SHP77 (cell line): ENCODE measurements around the gene PGA4.
"Not testable (repeated sequence)": the region's sequence is repeated elsewhere in the genome, so short reads cannot be mapped to it uniquely, and the experiment has no call there.

Experiments
- DNase-seq, 2 experiments: peaks; one replicate each; lab custom pipeline; 2025; lab: John Stamatoyannopoulos, UW

The PGA4 gene

DNA sequence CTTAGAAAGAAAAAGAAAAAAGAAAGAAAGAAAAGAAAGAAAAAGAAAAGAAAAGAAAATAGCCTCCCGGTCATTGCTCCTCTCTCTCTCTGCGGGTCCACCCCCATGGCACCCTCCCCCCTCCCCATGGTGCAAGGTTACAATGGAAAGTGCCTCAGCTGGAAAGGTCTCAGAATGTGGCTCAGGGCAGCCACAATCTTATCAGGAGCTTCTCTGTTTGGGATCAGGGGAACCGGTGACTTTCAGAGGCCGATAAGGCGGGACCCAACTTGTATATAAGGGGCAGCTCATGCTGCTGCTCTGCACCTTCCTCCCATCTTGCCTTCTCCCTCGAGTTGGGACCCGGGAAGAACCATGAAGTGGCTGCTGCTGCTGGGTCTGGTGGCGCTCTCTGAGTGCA, at the start of gene PGA4:
TSS of gene PGA4 (plus strand) at position 301 of the 400 bp plus-strand sequence. CDS start at position 355, 54 bp downstream.
- not testable (repeated sequence) for DNase-seq

DNA sequence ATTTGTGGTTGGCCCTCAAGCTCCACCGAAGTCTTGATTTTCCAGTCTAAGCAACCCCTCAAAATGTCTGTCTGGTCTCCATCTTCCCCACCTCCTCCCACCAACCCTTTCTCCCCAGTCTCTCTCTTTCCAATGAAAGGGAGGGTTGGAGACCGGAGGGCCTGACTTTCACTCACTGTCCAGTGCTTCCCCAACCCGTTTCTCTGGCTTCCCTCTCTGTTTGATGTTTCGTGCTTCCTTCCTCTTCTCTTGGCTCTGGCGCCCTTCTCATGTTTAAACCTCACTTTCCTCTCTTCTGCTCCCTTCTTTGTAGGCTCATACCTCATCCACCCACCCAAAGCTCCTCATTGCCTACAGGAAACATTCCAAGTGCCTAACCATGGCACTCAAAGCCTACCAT, 49.8 kb upstream of the PGA4 start:
- DNase-seq = no peak

DNA sequence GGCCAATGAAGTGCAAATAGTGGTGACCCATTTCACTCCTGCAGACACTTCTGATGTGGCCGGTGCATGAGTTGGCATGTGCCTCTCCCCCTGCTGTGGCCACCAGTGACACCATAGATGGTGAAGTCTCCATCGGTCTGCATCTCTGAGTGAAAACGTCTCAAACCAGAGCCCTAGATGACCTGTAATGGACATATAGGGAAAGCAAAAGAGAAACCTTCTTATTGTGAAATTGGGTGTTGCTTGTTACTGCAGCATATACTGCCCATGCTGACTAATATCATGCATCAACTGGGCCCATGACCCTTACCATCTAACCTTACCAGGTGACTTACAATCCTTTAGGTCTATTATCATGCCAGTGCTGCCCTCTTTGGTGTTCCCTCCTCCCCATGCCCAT, 49.3 kb upstream of the PGA4 start:
- no peak for DNase-seq

DNA sequence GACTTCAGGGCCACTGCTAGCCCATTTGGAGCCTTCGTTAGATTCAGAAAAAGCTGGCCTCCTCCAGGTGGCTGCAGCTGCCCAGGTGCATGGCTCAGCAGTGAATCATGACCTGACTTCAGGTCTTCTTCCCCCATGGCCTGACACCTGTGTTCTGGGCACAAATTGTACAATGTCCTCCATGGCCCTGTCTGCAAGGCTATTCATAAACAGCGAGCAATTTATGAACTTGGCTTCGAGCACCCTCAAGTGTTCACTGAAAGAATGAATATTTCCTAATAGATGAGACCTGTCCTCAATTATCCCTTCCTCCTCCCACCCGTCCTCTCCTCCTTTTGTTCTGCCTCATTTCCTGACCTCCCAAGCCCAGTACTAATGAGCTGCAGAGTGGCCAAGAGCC, 48.7 kb upstream of the PGA4 start:
- peak; percentile 44 to 56 for DNase-seq

DNA sequence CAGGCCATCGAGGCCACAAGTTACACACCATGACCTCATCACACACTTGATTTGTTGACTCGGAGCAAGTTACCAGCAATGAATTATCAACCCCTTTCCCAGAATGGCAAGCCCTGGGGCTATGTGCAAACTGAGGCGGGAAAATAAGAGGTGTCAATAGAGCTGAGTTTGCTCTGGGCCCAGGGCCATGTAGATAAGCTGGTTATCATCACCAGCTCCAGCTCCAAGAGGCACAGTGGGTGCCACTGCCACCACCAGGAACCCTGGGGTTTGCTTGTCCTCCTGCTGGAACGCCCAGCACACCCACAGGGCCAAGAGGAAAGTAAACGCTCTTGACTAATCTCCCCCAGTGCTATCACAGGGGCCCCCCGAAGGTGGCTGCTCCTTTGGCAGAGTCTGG, 47.9 kb upstream of the PGA4 start:
- DNase-seq = no peak

DNA sequence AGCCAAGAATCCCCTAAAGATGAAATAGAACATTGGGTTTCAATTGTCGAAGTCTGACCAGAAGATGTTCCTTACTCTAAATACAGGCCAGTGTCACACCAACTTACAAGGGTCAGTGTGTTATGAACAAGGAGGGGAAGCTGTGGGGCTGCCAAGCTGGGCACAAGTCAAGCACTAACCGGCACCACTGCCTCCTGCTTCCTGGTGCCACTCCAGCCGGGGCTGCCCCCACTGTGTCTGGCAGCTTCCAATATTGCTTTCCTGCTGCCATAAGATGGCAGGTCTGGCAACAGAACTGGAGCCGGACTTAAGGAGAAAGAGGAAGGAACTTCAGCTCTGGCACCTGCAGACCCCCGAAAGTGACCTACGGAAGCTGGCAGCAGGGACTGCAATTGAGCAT, 47.2 kb upstream of the PGA4 start:
- no peak for DNase-seq

DNA sequence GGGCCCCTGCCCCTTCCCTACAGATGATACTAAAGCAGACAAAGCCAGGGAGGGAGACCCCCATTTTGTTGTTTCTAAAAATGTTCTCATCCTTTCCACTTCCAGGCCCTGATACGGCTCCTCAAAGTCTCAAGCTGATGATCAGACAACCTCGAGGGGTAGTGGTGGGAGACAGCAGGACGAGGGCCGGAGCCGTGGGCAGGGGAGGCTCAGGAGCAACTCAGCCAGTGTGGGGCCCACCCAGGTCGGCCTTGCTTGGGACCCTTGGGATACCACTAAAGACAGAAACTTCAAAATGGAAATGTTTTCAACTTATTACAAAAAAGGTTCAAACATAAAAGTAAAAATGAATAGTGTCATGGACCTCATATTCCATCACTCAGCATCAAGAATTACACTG, 45.7 kb upstream of the PGA4 start:
- no peak for DNase-seq

DNA sequence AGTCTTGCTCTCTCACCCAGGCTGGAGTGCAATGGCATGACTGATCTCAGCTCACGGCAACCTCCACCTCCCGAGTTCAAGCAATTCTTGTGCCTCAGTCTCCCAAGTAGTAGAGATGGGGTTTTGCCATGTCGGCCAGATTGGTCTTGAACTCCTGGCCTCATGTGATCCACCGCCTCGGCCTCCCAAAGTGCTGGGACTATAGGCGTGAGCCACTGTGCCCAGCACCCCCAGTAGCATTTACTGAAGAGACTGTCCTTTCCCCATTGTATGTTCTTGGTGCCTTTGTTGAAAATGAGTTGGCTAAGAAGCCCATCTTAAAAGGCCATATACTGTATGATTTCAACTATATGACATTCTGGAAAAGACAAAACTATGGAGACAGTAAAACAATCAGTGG, 41.9 kb upstream of the PGA4 start:
- DNase-seq = not testable (repeated sequence)

DNA sequence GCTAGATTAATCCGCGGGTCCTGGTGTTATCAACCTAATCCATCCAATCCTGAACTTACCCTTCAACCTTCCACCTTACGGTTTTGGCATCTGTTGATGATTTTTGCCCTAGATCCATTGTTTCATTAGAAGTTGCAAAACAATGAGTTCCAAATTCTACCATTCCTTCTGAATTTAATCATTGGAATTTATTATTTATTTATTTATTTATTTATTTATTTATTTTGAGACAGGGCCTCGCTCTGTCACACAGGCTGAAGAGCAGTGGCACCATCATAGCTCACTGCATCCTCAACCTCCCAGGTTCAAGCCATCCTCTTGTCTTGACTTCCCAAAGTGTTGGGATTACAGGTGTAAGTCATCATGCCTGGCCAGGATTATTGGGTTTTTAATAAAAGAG, 40.7 kb upstream of the PGA4 start:
- no peak for DNase-seq

DNA sequence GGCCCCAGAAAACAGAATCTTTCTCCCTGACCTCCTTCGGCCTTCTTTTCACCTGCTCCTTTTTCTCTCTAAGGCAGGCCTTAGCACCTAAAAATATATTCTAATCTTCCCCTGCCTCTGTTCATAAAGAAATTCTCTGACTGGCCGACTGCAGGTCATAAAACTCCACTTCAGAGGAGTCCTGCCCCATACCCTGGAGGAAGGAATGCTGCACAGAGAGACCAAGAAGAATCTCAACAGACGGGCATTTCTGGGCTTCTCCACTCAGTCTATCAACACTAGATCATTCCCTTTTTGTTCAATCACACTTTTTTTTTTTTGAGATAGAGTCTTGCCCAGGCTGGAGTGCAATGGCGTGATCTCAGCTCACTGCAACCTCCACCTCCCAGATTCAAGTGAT, 38.5 kb upstream of the PGA4 start:
- DNase-seq = no peak

DNA sequence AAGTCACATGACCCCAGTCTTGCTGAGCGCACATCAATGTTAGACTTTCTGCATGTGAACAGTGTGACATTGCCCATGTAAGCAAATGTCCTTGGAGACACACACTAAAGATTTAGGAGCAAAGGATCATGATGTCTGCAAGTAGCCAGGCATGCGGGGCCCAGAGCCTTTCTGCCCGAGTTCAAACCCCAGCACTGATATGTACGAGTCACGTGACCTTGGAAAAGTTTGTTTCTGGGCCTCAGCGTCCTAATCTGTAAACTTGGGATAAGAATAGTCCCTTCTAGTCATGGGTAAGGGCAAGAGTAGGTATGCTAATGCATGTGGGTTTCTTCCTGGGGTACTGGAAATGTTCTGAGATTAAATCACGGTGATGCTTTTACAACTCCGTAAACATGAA, 35.6 kb upstream of the PGA4 start:
- DNase-seq = no peak

DNA sequence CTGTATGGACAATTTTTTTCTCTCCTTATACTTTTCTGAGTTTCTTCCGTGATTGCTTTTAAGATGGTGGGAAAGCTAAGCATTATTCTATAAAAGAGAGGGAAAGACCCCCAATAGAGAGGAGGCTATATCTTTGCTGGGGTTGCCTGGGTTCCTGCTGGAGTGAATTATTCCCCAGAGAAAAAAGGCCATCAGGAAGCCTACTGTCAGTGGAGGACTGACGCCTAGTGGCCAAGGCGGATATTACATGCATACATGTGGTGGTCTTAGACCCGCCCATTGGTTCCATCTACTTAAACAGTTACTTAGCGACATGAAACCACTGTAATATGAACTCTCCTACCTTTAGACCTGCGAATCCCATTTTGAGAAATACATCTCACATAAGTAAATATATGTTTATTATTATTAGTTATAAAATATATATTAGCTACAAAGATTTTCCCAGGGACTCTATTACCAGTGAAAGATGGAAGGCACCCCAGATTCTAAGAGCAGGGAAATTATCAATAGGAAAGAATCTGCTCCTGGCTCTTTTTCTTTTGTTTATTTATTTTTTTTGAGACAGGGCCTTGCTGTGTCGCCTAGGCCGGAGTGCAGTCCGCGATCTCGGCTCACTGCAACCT, 34.5 kb upstream of the PGA4 start:
- peak; percentile 55 to 66 for DNase-seq

DNA sequence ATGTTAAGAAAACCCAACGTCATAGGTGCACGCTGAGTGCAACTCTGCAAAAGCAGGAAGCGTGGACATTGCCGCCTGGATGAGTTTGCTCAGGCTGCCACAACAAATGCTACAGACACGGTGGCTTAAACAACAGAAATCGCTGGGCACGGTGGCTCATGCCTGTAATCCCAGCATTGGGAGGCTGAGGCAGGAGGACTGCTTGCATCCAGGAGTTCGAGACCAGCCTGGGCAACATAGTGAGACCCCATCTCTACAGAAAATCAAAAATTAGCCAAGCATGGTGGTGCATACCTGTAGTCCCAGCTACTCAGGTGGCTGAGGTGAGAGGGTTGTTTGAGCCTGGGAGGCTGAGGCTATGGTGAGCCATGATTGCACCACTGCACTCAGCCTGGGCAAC, 32.2 kb upstream of the PGA4 start:
- no peak for DNase-seq

DNA sequence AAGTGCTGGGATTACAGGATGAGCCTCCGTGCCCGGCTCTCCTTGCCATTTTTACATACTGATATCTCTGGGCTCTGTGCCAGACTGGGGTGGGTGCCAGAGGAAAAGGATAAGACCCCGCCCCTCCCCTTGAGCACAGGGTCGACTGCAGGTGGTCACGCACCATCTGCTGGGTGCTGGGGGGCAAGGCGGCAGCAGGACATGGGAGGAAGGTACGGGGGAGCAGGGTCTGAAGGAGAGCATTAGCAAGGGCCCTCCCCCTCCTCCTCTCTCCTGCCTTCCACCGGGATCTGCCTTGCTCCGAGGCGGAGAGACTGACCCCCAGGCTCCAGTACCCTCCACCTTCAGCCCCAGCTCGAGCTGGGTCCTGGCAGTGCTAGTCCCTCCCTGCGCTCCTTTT, 28.6 kb upstream of the PGA4 start:
- peak in 1 of 2 experiments; percentile 9 for DNase-seq

DNA sequence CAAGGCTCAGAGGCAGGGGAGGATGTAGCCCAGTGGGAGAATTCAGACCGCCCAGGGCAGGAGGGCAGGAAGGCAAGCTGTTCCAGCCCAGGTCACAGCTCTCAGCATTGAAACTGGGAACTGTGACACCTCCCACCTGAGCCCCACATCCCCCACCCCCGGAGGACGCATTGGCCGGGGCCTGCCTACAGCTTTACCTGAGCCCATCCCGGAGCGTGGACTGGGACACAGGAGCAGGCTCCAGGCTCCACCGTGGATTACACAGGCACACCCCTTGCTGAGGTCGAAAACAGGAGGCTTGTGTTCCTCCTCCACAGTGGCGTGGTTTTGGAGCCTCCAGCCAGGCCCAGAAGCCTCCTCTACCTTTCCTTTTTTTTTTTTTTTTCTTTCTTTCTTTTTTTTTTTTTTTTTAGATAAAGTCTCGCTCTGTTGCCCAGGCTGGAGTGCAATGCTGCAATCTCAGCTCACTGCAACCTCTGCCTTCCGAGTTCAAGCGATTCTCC, 27.9 kb upstream of the PGA4 start:
- DNase-seq = no peak

DNA sequence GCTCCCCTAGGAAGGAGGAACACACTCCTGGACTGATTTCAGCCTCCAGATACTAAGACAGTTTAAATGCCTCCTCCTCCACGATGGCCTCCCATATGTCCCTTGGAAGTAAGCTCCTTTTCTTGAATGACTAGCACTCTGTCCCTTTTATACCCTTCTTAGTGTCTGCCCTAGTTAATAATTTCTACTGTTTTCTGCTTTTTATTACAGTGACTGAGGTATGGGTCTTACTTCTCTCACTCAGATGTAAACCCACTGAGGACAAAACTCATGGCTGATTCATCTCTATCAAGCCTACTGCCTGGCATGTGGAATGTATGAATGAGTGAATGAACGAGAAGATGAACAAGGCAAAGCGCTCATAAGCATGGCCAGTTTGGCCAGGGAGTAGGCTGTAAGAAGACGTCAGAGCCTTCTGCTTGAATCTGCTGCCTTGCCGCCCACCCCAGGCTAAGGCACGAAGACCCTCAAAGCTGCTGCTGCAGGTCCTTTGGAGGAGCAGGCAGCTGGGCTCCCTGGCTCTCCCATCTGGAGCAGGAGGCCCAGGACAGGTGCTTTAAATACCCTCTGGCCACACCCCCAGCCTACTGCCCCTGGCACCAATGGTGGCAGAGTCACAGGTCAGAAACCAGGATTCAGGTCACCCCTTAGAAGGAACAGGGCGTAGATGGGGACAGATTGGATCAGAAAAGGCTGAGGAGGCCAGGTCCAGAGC, 27.0 kb upstream of the PGA4 start:
- DNase-seq = no peak

DNA sequence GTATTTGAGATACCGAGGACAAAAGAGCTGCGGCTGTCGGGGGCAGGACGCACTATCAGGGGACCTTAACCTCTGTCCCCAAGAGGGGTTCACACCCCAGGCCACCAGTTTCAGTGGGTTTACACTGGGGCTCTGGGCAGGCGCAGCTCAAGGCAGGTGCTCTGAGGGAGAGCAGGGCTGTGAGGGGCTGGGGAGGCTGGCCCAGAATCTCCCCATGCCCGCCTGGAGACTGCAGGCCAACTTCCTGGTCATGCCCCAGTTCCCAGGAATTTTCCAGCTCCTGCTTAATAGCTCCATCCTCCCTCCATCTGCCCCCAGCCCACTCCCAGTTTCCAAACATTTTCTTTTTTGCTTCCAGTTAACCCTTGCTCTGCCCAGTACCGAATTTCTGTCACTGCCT, 26.4 kb upstream of the PGA4 start:
- DNase-seq = no peak

DNA sequence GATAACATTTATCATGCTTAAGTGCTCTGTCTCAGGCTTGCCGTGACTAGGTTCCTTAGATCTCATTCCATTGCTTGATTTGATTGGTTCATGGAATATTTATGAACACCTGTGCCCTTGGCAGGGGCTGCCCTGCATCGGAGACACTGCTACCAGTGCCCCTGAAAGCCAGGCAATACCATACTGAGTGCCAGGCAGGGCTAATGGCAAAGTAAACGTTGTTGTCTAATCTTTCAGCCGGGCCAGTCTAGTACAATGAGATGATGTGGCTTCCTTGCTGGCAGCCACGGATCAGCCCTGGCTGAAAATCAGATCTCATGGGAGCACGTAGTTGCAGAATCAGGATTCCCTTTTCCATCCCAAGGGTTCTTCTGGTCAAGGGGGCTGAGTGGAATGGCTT, 23.8 kb upstream of the PGA4 start:
- no peak for DNase-seq

DNA sequence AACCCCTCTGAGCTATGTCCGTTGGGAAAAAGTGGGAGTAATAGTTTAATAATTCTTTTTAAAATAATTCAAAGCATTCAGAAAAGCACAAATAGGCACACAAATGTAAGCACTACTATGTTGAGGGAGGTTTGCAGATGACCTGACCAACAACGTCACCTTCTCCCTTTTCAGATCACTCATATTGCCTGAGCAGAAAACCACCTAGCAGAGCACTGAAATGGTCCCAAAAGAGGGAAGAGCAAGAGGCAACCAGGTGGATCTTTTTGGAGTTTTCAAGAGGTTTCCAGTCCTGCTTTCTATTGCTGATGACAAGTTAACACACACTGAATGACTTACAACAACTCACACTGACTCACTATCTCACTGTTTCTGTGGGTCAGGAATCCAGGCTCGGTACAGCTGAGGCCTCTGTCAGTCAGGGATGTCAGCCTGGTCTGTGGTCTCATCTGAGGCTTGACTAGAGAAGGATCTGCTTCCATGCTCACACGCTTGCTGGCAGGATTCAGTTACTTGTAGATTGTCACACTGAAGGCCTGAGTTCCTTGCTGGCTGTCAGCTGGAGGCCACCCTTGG, 23.1 kb upstream of the PGA4 start:
- no peak for DNase-seq

DNA sequence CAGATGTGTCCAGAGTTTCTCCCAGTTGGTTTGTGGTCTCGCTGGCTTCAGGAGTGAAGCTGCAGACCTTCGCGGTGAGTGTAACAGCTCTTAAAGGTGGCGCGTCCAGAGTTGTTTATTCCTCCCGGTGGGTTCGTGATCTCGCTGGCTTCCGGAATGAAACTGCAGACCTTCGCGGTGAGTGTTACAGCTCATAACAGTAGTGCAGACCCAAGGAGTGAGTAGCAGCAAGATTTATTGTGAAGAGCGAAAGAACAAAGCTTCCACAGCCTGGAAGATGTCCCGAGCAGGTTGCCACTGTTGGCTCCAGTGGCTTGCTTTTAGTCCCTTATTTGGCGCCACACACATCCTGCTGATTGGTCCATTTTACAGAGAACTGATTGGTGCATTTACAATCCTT, 20.7 kb upstream of the PGA4 start:
- DNase-seq = no peak

DNA sequence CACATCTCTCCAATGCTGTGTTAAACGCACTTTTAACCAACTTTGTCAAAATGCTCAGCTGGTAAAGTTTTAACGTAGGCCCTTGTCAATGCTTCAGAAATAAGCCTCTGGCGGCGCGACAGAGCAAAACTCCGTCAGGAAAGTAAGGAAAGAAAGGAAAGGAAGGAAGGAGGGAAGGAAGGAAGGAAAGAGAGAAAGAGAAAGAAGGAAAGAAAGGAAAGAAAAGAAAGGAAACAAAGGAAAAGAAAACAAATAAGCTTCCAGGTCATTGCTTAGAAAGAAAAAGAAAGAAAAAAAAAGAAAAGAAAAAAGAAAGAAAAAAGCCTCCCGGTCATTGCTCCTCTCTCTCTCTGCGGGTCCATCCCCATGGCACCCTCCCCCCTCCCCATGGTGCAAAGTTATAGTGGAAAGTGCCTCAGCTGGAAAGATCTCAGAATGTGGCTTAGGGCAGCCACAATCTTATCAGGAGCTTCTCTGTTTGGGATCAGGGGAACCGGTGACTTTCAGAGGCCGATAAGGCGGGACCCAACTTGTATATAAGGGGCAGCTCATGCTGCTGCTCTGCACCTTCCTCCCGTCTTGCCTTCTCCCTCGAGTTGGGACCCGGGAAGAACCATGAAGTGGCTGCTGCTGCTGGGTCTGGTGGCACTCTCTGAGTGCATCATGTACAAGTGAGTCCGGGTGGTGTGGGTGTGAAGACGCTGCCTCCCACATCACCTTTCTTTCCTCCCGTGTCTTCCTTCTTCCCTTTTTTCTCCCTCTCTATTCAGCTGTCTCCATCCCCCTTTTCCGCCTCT, 19.0 kb upstream of the PGA4 start, which contains the start of gene PGA3:
TSS of gene PGA3 (plus strand) at position 566 of the 797 bp plus-strand sequence. CDS start at position 616, 50 bp downstream.
- DNase-seq = not testable (repeated sequence)

DNA sequence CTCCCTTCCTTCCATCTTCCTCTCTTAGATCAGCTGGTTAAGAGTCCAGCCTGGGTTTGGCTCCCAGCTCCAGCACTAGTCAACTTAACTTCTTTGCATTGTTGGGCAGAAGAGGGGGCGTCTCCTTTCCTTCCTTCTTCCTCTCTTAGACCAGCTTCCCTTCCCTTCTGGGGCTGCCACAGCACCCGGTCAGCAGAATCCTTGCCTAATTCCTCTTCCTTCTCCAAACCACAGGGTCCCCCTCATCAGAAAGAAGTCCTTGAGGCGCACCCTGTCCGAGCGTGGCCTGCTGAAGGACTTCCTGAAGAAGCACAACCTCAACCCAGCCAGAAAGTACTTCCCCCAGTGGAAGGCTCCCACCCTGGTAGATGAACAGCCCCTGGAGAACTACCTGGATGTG, 18.3 kb upstream of the PGA4 start:
- DNase-seq = not testable (repeated sequence)
